C4-2B (cell line): Measurements from ENCODE around the gene ZNF507.
"Not testable (repeated sequence)": the region's sequence is repeated elsewhere in the genome, so short reads cannot be mapped to it uniquely, and the experiment has no call there.

Experiments
- H3K27ac ChIP-seq: fragments of 450-650 bp; 2 replicates; pipeline ENCODE4 v1.5.1; 2017
- ZFX ChIP-seq: fragments of 450-650 bp; IDR thresholded peaks from 2 replicates; pipeline ENCODE4 v1.6.1; 2017
- TF ChIP-seq, protein P1 (sequence below): fragments of 450-650 bp; conservative IDR thresholded peaks from 2 replicates; pipeline ENCODE4 v1.5.1; 2017; ENCODE audit warnings: mild to moderate bottlenecking

The ZNF507 gene

DNA sequence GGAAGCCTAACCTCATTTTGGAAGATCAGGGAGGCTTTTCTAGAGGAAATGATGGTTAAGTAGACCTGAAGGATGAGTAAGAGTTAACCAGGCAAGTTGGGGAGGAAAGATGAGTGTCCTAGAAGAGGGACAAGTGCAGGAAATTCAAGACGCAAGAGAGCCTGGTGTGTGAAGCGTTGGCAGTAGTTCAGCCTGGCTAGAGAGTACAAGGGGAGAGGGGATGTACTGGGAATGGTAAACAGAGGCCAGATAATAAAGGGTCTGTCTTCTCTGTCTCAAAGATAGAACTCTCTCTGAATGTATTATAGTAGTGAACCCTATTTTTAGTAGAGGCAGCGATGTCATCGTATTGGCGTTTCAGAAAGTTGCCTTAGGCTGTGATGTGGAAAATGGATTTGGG, 69.8 kb downstream of the ZNF507 start:
- no peak overlapping the region for H3K27ac ChIP-seq
- TF ChIP-seq, protein P1, sequence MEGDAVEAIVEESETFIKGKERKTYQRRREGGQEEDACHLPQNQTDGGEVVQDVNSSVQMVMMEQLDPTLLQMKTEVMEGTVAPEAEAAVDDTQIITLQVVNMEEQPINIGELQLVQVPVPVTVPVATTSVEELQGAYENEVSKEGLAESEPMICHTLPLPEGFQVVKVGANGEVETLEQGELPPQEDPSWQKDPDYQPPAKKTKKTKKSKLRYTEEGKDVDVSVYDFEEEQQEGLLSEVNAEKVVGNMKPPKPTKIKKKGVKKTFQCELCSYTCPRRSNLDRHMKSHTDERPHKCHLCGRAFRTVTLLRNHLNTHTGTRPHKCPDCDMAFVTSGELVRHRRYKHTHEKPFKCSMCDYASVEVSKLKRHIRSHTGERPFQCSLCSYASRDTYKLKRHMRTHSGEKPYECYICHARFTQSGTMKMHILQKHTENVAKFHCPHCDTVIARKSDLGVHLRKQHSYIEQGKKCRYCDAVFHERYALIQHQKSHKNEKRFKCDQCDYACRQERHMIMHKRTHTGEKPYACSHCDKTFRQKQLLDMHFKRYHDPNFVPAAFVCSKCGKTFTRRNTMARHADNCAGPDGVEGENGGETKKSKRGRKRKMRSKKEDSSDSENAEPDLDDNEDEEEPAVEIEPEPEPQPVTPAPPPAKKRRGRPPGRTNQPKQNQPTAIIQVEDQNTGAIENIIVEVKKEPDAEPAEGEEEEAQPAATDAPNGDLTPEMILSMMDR: no peak
- no peak for TF ChIP-seq ZFX

DNA sequence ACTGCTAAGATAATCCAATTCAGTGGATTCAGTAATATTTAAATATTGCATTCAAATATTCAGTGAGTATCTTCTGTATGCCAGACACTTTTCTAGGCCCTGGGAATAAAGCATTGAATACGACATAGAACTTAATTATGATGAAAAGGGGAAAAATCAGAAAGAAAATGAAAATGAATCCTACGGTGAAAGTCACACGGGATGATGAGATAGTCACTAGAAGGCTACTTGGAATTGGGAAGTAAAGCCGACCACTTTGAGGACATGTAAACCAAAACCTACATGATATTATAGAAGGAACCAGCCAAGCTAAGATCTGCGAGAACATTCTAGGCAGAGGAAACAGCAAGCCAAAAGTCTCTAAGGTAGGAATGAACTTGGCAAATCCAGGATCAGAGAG, 70.3 kb downstream of the ZNF507 start:
- TF ChIP-seq, protein P1: no peak
- no peak for TF ChIP-seq ZFX
- no peak overlapping the region for H3K27ac ChIP-seq

DNA sequence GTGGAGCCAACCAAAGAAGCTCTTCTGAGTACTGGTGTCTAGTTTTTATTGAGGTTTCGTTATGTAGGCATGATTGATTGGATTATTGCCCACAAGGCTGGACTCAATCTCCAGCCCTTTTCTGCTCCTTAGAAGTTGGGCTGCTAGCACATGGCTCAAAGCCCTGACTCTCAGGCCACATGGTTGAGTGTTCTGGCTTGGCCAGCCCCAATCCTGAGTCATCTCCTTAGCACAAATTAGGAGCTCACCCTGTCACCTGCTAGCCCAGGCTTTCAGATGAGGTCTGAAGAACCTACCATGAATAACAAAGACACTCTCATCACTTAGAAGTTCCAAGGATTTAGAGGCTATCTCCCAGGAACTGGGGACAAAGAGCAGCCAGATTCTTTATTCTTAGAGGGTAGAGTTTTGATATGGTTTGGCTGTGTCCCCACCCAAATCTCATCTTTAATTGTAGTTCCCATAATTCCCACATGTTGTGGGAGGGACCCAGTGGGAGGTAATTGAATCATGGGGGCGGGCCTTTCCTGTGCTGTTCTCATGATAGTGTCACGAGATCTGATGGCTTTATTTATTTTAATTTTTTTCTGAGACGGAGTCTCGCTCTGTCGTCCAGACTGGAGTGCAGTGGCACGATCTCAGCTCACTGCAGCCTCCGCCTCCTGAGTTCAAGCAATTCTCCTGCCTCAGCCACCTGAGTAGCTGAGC, 71.5 kb downstream of the ZNF507 start:
- TF ChIP-seq, protein P1: no peak
- TF ChIP-seq ZFX: no peak
- H3K27ac ChIP-seq: no peak overlapping the region

DNA sequence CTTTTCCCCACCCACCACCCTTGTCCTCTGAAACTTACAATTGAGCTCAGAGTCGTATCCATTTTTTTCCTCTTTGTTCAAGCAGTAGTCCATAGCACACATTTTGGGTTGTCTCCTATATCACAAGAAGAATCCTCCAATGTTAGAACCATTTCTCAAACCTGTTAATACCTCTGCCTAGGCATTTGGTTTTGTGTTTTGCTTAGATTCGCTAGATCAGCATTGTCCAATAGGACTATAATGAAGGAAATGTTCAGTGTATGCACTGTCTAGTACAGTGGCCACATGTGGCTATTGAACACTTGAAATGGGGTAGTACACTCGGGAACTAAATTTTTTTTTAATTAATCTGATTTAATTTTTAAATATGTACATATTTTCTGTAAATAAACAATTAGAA, 72.7 kb downstream of the ZNF507 start:
- TF ChIP-seq, protein P1: no peak
- no peak overlapping the region for H3K27ac ChIP-seq

DNA sequence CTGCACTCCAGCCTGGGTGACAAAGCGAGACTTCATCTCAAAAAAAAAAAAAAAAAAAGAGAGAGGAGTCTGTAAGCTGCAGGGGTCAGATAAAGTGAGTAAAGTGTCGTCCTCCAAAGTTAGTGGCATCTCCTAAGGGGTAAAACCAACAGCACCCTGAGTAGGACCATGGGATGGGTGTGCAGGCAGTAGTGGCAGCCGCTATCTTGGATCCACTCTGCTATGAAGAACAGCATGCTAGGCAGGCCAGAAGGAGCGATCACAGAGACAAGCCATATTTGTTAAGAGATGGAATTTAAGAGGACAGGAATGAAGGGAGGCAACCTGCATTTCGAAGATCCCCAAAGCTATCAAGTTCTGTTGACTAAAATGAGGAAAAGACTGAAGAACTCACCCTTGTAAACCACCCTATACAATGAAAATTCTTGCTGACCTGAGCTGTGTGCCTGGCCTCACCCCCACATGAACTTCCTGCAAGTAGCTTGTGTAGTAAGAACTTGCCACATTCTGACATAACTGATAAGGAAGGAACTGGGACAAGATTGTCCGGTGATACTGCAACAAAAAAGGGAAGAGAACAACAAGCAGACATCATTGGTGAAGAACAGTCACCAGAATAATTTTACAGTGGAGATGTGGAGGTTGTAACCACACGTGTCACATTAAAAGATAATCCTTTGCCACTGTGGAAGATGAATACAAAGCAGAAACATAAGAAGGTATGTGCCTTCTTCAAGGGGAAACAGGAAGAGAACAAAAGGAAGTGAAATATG, 76.4 kb downstream of the ZNF507 start:
- no peak overlapping the region for H3K27ac ChIP-seq
- TF ChIP-seq, protein P1: no peak
- TF ChIP-seq ZFX: no peak

DNA sequence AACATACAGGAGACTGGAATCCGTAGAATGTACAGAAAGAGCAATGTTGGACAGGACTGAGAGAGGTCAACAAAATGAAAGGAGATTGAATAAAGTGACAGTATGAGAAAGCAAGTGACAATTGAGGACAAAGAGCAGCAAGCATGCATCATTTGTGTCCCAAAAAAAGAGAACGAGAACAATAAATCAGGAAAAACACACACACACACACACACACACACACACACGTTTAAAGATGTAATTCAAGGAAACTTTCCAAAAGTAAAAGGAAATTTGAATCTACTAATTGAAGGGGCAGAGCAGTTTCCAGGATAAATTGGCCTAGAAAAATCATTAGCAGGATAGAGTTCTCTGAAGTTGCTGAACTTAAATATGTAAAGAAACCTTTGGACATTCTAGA, 77.0 kb downstream of the ZNF507 start:
- TF ChIP-seq ZFX: no peak
- TF ChIP-seq, protein P1: no peak
- no peak overlapping the region for H3K27ac ChIP-seq

DNA sequence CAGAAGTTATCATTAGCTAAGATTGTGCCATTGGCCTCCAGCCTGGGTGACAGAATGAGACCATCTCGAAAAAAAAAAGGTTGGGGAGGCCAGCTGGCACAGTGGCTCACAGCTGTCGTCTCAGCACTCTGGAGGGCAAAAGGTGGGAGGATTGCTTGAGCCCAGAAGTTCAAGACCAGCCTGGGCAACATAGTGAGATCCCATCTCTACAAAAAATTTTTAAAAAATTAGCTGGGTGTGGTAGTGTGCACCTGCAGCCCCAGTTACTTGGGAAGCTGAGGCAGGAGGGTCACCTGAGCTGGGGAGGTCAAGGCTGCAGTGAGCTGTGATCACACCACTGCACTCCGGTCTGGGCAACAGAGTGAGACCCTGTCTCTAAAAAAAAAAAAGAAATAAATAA, 78.5 kb downstream of the ZNF507 start:
- H3K27ac ChIP-seq: not testable (repeated sequence)
